ENCODE measurements around the gene PLEKHA8. TPM values are rescaled to one million over a fixed set of nuclear protein-coding genes. Genes with fewer than 3 reads are reported as not detected.

PLEKHA8 gene
- total and polyA plus RNA-seq, 2 of the 8 experiments (the other 6 are each of a cell fraction or from before 2014, with no cell fraction given), result 10.7 to 44.0 TPM

DNA sequence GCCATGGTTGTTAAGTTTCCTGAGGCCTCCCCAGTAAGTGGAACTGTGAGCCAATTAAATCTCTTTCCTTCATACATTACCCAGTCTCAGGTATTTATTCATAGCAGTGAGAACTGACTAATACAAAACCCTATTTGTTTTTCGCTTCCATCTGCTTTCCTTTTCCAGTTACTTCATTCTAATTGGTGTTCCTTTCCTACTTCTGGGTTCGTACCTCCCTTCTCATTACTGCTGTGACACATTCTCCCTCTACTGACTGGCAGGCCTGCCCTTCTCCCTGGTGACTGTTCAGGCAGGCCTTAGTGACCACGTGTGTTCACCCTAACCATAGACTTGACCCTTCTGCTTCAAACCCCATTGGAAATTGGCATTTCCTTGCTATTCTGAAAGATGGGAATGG lies 144.2 kb downstream of the PLEKHA8 start (continued):
- TF ChIP-seq POU5F1 (IDR thresholded peaks at IDR 0.05; ENCODE audit: low read depth, low read length) (no peak), SAP30 (IDR thresholded peaks at IDR 0.05; ENCODE audit: insufficient read depth, insufficient replicate concordance, low read length) (no peak), RXRA (IDR thresholded peaks at IDR 0.05; ENCODE audit: insufficient read depth, low read depth, low read length) (no peak), NANOG (IDR thresholded peaks at IDR 0.05; ENCODE audit: insufficient read depth, low read depth, low read length, poor library complexity, severe bottlenecking) (no peak)
